IgD-negative memory B cell (primary cell): ENCODE results near the gene KRTAP4-12. TPM values are rescaled to one million over a fixed set of nuclear protein-coding genes. Genes with fewer than 3 reads are reported as not detected.
"Not testable (repeated sequence)": the region's sequence is repeated elsewhere in the genome, so short reads cannot be mapped to it uniquely, and the experiment has no call there.

Source experiments
- H3K27ac Mint-ChIP-seq, 3 donors: one replicate each; pipeline ENCODE4 v1.8.0; 2020 to 2022; ENCODE audit warnings: mild to moderate bottlenecking in 3 of 3, mixed read lengths in 3 of 3, moderate library complexity in 1 of 3
- H3K27me3 Mint-ChIP-seq: one replicate; pipeline ENCODE4 v1.8.0; 2021; ENCODE audit warnings: mixed read lengths
- H3K36me3 Mint-ChIP-seq: one replicate; pipeline ENCODE4 v1.8.0; 2020; ENCODE audit warnings: mild to moderate bottlenecking, mixed read lengths
- H3K4me1 Mint-ChIP-seq, 3 donors: one replicate each; pipeline ENCODE4 v1.8.0; 2020 to 2022; ENCODE audit warnings: mixed read lengths in 3 of 3, mild to moderate bottlenecking in 1 of 3
- H3K4me3 Mint-ChIP-seq, 4 donors: one replicate each; pipeline ENCODE4 v1.8.0; 2020 to 2022; ENCODE audit warnings: mild to moderate bottlenecking in 4 of 4, mixed read lengths in 4 of 4, moderate library complexity in 3 of 4
- H3K9me3 Mint-ChIP-seq, 3 donors: one replicate each; pipeline ENCODE4 v1.8.0; 2020 to 2021; ENCODE audit warnings: mixed read lengths in 3 of 3, mild to moderate bottlenecking in 1 of 3
- polyA plus RNA-seq: library from polyadenylated mRNA; unstranded; fragments of 300-500 nt; fragmentation: Illumina TruSeq; gene quantifications from one replicate; pipeline ENCODE4 v1.2.3, GENCODE V29; 2021

The KRTAP4-12 gene
- polyA plus RNA-seq, result not detected

DNA sequence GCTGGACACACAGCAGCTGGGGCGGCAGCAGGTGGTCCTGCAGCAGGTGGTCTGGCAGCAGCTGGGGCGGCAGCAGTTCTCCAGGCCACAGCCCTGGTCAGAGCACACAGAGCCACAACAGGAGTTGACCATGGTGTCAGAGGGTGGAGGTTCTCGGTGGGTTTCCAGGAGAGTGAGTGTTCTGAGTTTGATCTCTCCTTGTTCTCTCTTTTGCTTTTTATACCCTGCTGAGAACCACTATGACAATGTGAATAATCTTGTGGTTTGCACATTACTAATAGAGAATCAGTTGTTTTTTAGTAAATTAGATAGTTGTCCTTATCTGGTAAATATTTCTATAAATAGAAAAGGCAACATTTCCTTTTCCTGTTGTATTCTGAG, at the start of gene KRTAP4-12:
KRTAP4-12 (minus strand) TSS at position 192 of the 381 bp plus-strand sequence; CDS start at position 132, 60 bp downstream.
- not testable (repeated sequence) for H3K9me3 Mint-ChIP-seq, H3K27me3 Mint-ChIP-seq, H3K36me3 Mint-ChIP-seq
- H3K27ac Mint-ChIP-seq, result peak within 1 kb of the TSS in 2 of 3 donors; percentile 10 to 27
- H3K4me1 Mint-ChIP-seq, result peaks cover 2 to 34% (median 32%) of the 10 kb centered on the region in 3 donors
- peak within 1 kb of the TSS in 2 of 4 donors; percentile 1 to 72 for H3K4me3 Mint-ChIP-seq

GRCh38 chr17:41171886-41172285, 47.9 kb upstream of the KRTAP4-12 start:
- H3K36me3 Mint-ChIP-seq, result no peaks in the 10 kb centered on the region

DNA sequence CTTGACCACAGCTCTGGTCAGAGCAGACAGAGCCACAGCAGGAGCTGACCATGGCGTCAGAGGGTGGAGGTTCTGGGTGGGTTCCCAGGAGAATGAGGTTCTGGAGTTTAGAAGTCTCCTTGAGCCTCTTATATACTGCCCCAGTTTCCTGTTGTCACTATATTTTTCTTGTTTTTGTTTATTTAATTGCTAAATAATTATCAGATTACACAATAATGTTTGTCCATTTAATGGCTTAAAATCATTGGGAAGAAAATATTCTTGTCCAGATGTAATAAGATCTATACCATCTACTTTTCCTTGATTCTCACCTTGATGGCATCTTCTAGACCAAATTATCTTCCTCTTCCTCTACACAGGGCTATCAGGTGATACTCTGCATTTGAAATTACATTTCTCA, 44.1 kb upstream of the KRTAP4-12 start, which contains the start of gene KRTAP4-3:
KRTAP4-3 (minus strand) TSS at position 101 of the 400 bp plus-strand sequence; CDS start at position 52, 49 bp downstream.
- Mint-ChIP-seq H3K9me3 (no peaks in the 10 kb centered on the region), H3K27me3 (peaks cover 5% of the 10 kb centered on the region), H3K36me3 (no peaks in the 10 kb centered on the region), H3K4me1 (peaks cover 0 to 5% (median 0%) of the 10 kb centered on the region in 3 donors), H3K4me3 (no peak within 1 kb of the TSS), H3K27ac (no peak within 1 kb of the TSS)

More at GRCh38 chr17:41171886-41172285, 47.9 kb upstream of the KRTAP4-12 start:
- Mint-ChIP-seq H3K9me3 (no peaks in the 10 kb centered on the region), H3K4me3 (no peak overlapping the region), H3K27ac (no peak overlapping the region), H3K4me1 (peaks cover 10 to 22% (median 19%) of the 10 kb centered on the region in 3 donors), H3K27me3 (peaks cover 2% of the 10 kb centered on the region)

DNA sequence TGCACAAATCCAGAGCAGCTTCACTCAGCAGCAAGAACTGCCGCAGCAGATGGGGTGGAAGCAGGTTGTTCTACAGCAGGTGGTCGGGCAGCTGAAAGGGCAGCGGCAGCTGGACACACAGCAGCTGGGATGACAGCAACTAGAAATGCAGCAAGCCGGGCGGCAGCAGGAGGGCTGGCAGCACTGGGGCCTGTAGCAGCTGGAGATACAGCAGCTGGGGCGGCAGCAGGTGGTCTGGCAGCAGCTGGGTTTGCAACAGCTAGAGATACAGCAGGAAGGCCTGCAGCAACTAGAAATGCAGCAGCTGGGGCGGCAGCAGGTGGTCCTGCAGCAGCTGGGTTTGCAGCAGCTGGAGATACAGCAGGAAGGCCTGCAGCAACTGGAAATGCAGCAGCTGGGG, 43.6 kb upstream of the KRTAP4-12 start:
- Mint-ChIP-seq H3K4me1 (peaks cover 0 to 2% (median 0%) of the 10 kb centered on the region in 3 donors), H3K4me3 (no peak overlapping the region), H3K27me3 (peaks cover 5% of the 10 kb centered on the region), H3K27ac (no peak overlapping the region), H3K9me3 (no peaks in the 10 kb centered on the region), H3K36me3 (no peaks in the 10 kb centered on the region)

- no peaks in the 10 kb centered on the region for H3K9me3 Mint-ChIP-seq
- no peak overlapping the region for H3K27ac Mint-ChIP-seq
- H3K4me1 Mint-ChIP-seq, result peaks cover 0 to 1% (median 0%) of the 10 kb centered on the region in 3 donors
- no peak overlapping the region for H3K4me3 Mint-ChIP-seq
- H3K27me3 Mint-ChIP-seq, result peaks cover 10% of the 10 kb centered on the region
- H3K36me3 Mint-ChIP-seq, result no peaks in the 10 kb centered on the region
Measured at GRCh38 chr17:41163828-41164227, 39.8 kb upstream of the KRTAP4-12 start.

- Mint-ChIP-seq H3K36me3 (no peaks in the 10 kb centered on the region), H3K27ac (no peak within 1 kb of the TSS), H3K9me3 (peaks cover 0 to 3% (median 0%) of the 10 kb centered on the region in 3 donors), H3K4me1 (peaks cover 0 to 1% (median 0%) of the 10 kb centered on the region in 3 donors), H3K27me3 (peaks cover 11% of the 10 kb centered on the region), H3K4me3 (no peak within 1 kb of the TSS)
Measured at GRCh38 chr17:41160648-41161047, 36.7 kb upstream of the KRTAP4-12 start, which contains the start of gene KRTAP4-4. Gene KRTAP4-4 (minus strand): TSS chr17:41160748. CDS start chr17:41160691, 57 bp downstream.

DNA sequence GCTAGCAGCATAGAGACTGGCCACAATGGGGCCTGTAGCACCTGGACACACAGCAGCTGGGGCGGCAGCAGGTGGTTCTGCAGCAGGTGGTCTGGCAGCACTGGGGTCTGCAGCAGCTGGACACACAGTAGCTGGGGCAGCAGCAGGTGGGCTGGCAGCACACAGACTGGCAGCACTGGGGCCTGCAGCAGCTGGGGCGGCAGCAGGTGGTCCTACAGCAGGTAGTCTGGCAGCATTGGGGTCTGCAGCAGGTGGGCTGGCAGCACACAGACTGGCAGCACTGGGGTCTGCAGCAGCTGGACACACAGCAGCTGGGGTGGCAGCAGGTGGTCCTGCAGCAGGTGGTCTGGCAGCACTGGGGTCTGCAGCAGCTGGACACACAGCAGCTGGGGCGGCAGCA, 36.2 kb upstream of the KRTAP4-12 start:
- H3K36me3 Mint-ChIP-seq, H3K27ac Mint-ChIP-seq, H3K4me3 Mint-ChIP-seq, H3K4me1 Mint-ChIP-seq, H3K9me3 Mint-ChIP-seq: not testable (repeated sequence)
- H3K27me3 Mint-ChIP-seq, result peaks cover 13% of the 10 kb centered on the region

GRCh38 chr17:41153856-41154255, 29.9 kb upstream of the KRTAP4-12 start:
- Mint-ChIP-seq H3K9me3 (peaks cover 0 to 3% (median 0%) of the 10 kb centered on the region in 3 donors), H3K4me3 (no peak overlapping the region), H3K27me3 (peaks cover 14% of the 10 kb centered on the region), H3K36me3 (no peaks in the 10 kb centered on the region), H3K27ac (no peak overlapping the region), H3K4me1 (peaks cover 0 to 3% (median 0%) of the 10 kb centered on the region in 3 donors)

GRCh38 chr17:41151525-41151924, 27.5 kb upstream of the KRTAP4-12 start:
- peaks cover 12% of the 10 kb centered on the region for H3K27me3 Mint-ChIP-seq
- no peaks in the 10 kb centered on the region for H3K36me3 Mint-ChIP-seq
- H3K4me1 Mint-ChIP-seq, result peaks cover 0 to 3% (median 0%) of the 10 kb centered on the region in 3 donors
- H3K4me3 Mint-ChIP-seq, result no peak overlapping the region
- H3K27ac Mint-ChIP-seq, result no peak overlapping the region
- H3K9me3 Mint-ChIP-seq, result peaks cover 0 to 2% (median 1%) of the 10 kb centered on the region in 3 donors

DNA sequence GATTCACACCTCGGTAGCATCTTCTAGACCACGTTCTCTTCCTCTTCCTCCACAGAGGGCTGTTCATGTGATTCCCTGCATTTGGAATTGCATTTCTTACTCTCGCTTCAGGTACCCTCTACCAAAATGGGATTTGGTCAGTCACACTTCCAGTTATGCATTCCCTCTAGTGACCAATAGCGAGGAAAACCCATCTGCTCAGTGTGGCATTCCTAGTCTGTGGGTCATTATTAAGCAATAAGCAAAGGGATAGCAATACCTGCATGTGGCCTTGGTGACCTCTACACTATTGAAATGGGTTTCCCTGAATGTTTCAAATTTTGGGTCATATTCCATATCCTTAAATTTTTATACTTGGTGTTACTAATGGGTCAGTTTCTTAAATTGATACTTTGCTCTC, 26.0 kb upstream of the KRTAP4-12 start:
- Mint-ChIP-seq H3K9me3 (peaks cover 0 to 1% (median 0%) of the 10 kb centered on the region in 3 donors), H3K4me3 (no peak overlapping the region), H3K4me1 (peaks cover 0 to 3% (median 0%) of the 10 kb centered on the region in 3 donors), H3K27ac (no peak overlapping the region), H3K27me3 (peaks cover 10% of the 10 kb centered on the region), H3K36me3 (no peaks in the 10 kb centered on the region)

GRCh38 chr17:41149652-41149985, 25.6 kb upstream of the KRTAP4-12 start, which contains the start of gene KRTAP4-5:
Gene KRTAP4-5 (minus strand): TSS chr17:41149825. CDS start chr17:41149767, 58 bp downstream.
- H3K9me3 Mint-ChIP-seq, result peaks cover 0 to 1% (median 0%) of the 10 kb centered on the region in 3 donors
- peaks cover 0 to 3% (median 0%) of the 10 kb centered on the region in 3 donors for H3K4me1 Mint-ChIP-seq
- H3K27ac Mint-ChIP-seq, result no peak within 1 kb of the TSS
- H3K36me3 Mint-ChIP-seq, result no peaks in the 10 kb centered on the region
- no peak within 1 kb of the TSS for H3K4me3 Mint-ChIP-seq
- peaks cover 7% of the 10 kb centered on the region for H3K27me3 Mint-ChIP-seq

GRCh38 chr17:41148971-41149651, 25.1 kb upstream of the KRTAP4-12 start:
- H3K4me3 Mint-ChIP-seq, H3K27me3 Mint-ChIP-seq, H3K36me3 Mint-ChIP-seq, H3K27ac Mint-ChIP-seq, H3K4me1 Mint-ChIP-seq, H3K9me3 Mint-ChIP-seq: not testable (repeated sequence)

DNA sequence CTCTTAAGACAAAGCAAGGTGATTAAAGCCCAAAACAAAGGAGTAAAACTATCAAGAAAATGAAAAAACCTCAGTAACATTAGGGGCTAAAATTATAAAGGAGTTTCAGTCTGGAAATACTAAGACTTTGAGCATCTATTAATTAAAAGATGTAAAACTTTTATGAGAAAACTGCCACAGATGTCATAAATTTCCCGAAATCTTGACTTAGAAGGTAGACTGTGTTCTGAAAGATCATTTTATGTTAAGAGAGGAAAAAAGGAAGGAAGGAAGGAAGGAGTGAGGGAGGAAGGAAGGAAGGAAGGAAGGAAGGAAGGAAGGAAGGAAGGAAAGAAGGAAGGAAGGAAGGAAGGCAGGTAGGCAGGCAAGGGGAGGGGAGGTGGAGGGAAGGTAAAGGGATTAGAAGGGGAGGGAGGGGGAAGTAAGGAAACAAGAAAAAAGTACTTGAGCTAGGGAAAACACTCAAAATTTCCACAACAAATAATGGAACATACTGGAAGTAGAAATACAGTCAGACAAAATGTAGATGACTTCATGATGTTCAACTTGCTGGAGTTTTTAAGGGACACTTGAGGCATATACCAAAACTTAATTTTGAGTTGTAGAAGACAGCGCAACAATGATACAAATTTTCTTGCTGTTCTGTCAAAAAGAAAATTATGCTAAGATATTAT, 23.7 kb upstream of the KRTAP4-12 start:
- Mint-ChIP-seq H3K4me1 (peaks cover 0 to 5% (median 3%) of the 10 kb centered on the region in 3 donors), H3K9me3 (peaks cover 3 to 14% (median 5%) of the 10 kb centered on the region in 3 donors), H3K4me3 (no peak overlapping the region), H3K36me3 (no peaks in the 10 kb centered on the region), H3K27ac (no peak overlapping the region), H3K27me3 (peaks cover 3% of the 10 kb centered on the region)

GRCh38 chr17:41145261-41145660, 21.3 kb upstream of the KRTAP4-12 start:
- Mint-ChIP-seq H3K4me1 (peaks cover 0 to 8% (median 4%) of the 10 kb centered on the region in 3 donors), H3K27ac (no peak overlapping the region), H3K4me3 (no peak overlapping the region), H3K9me3 (peaks cover 5 to 24% (median 7%) of the 10 kb centered on the region in 3 donors), H3K36me3 (no peaks in the 10 kb centered on the region), H3K27me3 (peaks cover 5% of the 10 kb centered on the region)

- no peak overlapping the region for H3K27ac Mint-ChIP-seq
- H3K4me1 Mint-ChIP-seq, result peaks cover 0 to 8% (median 4%) of the 10 kb centered on the region in 3 donors
- H3K4me3 Mint-ChIP-seq, result no peak overlapping the region
- H3K27me3 Mint-ChIP-seq, result peaks cover 5% of the 10 kb centered on the region
- H3K9me3 Mint-ChIP-seq, result peaks cover 5 to 24% (median 7%) of the 10 kb centered on the region in 3 donors
- H3K36me3 Mint-ChIP-seq, result no peaks in the 10 kb centered on the region
Measured at GRCh38 chr17:41144846-41145245, 20.9 kb upstream of the KRTAP4-12 start.
